HG03575 (cell line): Measurements from ENCODE around the gene GJD3.
"Not testable (repeated sequence)": the region's sequence is repeated elsewhere in the genome, so short reads cannot be mapped to it uniquely, and the experiment has no call there.

ENCODE experiments used
- ATAC-seq: cut with Tn5 transposase; IDR thresholded peaks from one replicate; pipeline ENCODE4 v1.9.1; 2021; ENCODE audit not compliant: unreplicated experiment, insufficient number of reproducible peaks, low FRiP score; ENCODE audit errors: extremely low read depth

GJD3 gene

GRCh38 chr17:40364121-40364861 is at the start of gene GJD3:
TSS of gene GJD3 (minus strand) at chr17:40364737. CDS start at chr17:40363815, 922 bp downstream.
- no peak for ATAC-seq

- not testable (repeated sequence) for ATAC-seq
Observed at GRCh38 chr17:40414312-40414711, 49.8 kb upstream of the GJD3 start.

GRCh38 chr17:40412880-40413279 is 48.3 kb upstream of the GJD3 start:
- ATAC-seq = no peak

GRCh38 chr17:40411821-40412220 is 47.3 kb upstream of the GJD3 start:
- no peak for ATAC-seq

DNA sequence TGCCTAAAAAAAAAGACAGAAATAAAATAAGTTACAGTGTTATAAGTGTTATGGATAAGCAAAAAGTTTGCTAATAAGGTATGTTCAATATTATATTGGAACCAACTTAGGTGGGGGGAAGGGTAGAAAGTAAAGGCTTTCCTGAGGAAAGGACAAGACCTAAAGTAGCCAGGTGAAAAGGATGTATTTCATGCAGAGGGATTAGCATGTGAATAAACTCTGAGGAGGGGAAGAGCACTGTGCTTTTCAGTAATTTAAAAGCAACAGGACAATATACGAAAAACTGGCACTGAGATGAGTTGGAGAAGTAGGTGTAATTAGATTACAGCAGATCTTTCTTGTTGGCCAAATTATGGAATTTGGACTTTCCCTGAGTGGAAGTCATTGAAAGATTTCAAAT is 45.5 kb upstream of the GJD3 start:
- ATAC-seq = no peak

- not testable (repeated sequence) for ATAC-seq
Observed at GRCh38 chr17:40409540-40409939, 45.0 kb upstream of the GJD3 start.

- ATAC-seq = no peak
Observed at GRCh38 chr17:40407460-40407859, 42.9 kb upstream of the GJD3 start.

DNA sequence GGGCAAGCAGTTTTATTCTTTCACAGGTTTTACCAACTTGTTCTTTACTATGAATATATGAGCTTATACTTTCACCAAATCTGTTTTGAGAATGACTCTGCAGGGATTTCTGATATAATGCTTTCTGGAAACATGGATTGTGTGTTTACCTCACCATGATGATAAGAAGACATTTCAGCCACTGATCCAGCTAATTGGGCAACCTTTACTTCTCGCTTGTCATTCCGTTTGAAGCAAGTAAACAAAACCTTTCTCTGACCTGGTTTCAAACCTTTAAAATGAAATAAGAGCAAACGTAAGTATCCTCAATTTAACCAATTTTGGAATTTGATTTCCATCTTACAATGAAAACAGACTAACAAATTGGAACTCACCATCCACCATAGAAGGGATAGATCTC is 39.5 kb upstream of the GJD3 start:
- ATAC-seq = no peak

DNA sequence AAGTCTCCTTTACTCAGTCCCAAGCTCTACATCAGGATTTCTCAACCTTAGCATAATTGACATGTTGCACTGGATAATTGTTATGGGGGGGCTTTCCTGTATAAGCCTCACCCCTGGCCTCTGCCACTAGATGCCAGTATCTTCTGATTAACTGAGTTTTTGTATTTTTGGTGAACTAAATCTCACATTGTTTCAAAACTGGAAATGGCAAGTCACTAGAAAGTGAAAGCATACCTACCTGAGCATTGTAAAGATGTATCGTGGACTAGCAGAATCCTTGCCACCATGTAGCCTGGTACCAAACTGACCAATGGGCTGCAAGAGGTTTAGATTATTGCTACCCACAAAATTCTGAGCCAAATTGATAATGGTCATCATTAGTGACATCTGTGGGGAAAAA is 38.1 kb upstream of the GJD3 start:
- no peak for ATAC-seq

DNA sequence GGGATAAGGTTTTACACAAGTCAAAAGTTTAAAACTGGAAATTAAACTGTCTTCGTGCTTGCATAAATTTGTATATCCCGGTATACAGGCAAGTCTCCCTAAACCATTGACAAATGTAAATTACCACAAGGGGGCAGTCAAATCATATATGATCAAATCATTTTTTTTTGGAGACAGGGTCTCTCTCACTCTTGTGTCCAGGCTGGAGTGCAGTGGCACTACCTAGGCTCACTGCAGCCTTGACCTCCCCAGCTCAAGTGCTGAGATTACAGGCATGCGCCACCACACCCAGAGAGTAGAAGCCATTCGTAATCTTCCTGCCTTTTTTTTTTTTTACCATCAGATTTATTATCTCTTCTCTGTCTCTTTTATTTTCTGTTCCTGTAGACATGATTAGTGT is 34.6 kb upstream of the GJD3 start:
- no peak for ATAC-seq

- not testable (repeated sequence) for ATAC-seq
Observed at GRCh38 chr17:40386555-40386954, 22.0 kb upstream of the GJD3 start.

GRCh38 chr17:40382251-40382650 is 17.7 kb upstream of the GJD3 start:
- no peak for ATAC-seq

DNA sequence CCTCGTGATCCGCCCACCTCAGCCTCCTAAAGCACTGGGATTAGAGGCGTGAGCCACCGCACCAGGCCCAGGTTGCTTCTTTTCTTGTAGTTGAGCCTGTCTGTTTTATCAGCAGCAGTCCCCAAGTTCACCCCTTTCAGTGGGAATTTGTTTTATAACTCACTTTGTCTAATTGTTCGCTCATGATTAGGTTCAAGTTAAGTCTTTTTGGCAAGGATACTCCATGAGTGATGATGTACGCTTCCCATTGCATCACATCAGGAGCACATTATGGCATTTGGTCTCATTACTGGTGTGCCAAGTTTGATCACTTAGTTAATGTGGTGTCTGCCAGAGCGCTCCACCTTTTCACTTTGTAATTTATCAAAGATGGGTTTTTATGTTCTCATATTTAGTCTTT is 14.4 kb upstream of the GJD3 start:
- no peak for ATAC-seq

DNA sequence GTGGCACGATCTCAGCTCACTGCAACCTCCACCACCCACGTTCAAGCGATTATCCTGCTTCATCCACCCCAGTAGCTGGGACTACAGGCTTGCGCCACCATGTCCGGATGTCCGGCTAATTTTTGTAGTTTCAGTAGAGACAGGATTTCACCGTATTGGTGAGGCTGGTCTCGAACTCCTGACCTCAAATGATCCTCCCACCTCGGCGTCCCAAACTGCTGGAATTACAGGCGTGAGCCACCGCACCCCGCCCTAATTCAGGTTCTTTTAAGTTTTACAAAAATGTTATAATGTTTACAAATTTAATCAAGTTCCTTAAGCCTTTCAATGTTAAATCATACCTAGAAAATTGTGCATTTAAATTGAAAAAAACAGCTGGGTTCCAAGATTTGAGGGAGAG is 13.3 kb upstream of the GJD3 start:
- no peak for ATAC-seq

- ATAC-seq = not testable (repeated sequence)
Observed at GRCh38 chr17:40376541-40376940, 12.0 kb upstream of the GJD3 start.

DNA sequence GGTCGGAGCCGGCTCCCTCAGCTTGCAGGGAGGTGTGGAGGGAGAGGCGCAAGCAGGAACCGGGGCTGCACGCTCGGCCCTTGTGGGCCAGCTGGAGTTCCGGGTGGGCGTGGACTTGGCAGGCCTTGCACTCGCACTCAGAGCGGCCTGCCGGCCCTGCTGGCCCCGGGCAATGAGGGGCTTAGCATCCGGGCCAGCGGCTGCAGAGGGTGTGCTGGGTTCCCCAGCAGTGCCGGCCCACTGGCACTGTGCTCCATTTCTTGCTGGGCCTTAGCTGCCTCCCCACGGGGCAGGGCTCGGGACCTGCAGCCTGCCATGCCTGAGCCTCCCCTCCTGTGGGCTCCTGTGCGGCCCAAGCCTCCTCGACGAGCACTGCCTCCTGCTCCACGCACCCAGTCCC is 11.2 kb upstream of the GJD3 start:
- not testable (repeated sequence) for ATAC-seq

DNA sequence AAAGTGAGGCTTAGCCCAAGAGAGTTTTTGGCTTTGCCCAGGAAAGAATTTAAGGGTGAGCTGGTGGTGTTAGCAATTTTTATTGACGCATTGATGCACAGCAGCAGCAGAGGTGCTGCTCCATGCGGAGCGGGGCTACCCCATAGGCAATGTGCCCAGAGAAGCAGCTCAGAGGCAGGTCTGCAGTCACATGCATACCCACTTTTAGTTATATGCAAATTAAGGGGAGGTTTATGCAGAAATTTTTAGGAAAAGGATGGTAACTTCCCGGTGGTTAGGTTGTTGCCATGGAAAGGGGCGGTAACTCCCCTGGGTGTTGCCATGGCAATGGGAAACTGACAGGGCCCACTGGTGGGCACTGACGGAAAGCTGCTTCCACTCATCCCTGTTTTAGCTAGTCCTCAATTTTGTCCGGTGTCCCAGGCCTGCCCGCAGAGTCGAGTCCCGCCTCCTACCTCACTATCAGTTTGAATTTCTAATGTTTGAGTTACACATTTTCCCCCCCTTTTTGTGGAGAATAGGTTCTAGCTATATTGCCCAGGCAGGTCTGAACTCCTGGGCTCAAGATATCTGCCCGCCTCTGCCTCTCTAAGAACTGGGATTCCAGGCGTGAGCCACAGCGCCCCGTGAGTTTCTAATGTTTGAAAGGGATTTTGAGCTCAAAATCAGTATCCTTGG is 10.4 kb upstream of the GJD3 start:
- ATAC-seq = no peak

DNA sequence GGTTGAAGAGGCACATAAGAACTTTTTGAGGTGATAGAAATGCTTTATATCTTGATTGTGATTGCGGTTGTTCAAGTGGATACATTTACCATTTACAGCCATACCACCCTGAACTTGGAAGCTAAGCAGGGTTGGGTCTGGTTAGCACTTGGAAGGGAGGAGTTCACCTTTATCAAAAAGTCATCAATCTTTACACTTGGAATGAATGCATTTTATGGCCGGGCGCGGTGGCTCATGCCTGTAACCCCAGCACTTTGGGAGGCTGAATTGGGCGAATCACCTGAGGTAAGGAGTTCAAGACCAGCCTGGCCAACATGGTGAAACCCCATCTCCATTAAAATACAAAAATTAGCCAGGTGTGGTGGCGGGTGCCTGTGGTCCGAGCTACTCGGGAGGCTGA is 9.5 kb upstream of the GJD3 start:
- ATAC-seq = no peak

DNA sequence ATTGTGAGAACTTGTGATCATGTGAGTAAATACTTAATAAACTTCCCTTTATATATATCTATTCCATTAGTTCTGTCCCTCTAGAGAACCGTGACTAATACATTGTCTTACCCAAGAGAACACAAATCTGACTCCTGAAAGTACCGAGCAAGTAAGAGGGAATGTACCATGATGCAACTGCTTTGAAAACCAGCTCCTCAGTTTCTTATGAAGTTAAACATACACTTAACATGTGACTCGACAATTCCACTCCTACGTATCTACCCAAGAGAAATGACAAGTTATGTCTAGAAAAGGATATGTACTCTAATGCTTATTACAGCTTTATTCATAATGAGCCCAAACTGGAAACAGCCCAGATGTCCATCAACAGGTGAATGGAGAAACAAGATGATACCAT is 8.8 kb upstream of the GJD3 start:
- ATAC-seq = no peak

DNA sequence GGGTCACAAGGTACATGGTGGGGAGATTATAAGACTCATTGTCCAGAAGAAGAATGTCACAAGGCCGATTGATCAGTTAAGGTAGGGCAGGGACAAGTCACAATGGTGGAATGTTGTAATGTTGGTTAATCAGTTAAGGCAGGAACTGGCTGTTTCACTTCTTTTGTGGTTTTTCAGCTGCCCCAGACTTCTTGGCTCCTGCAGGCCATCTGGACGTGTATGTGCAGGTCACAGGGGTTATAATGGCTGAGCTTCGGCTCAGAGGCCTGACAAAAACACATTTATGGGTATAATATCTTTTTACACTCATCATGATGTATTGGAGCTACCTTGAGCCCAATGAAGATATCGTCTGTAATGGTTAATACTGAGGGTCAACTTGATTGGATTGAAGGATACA is 8.1 kb upstream of the GJD3 start:
- ATAC-seq = not testable (repeated sequence)

GRCh38 chr17:40372031-40372430 is 7.5 kb upstream of the GJD3 start:
- ATAC-seq = no peak
